HepG2 (cell line): ENCODE measurements around the gene PYGB. TPM values are rescaled to one million over a fixed set of nuclear protein-coding genes. Genes with fewer than 3 reads are reported as not detected.
A peak's percentile ranks its signal among the peaks of the same experiment; 100 is the strongest.

Experiments
- CSRNP2 ChIP-seq: sonication (generic); formaldehyde crosslinking; conservative IDR thresholded peaks from 2 replicates; pipeline ENCODE4 v1.8.0; 2022; ENCODE audit warnings: low read depth, missing genetic modification reagents
- DBP ChIP-seq: sonication (generic); formaldehyde crosslinking; IDR thresholded peaks from 2 replicates; pipeline ENCODE4 v1.4.0; 2020; ENCODE audit warnings: missing genetic modification reagents; ENCODE audit errors: not compliant biosample characterization
- FOXK2 ChIP-seq: fragments of 450-650 bp; IDR thresholded peaks from 2 replicates; pipeline ENCODE4 v1.6.1; 2016
- MYC ChIP-seq: sonication (generic); formaldehyde crosslinking; IDR thresholded peaks from 2 replicates; pipeline ENCODE4 v1.9.0; 2021; ENCODE audit warnings: missing genetic modification reagents, borderline replicate concordance
- NCOA5 ChIP-seq: sonication (generic); formaldehyde crosslinking; IDR thresholded peaks from 2 replicates; pipeline ENCODE4 v1.4.0; 2020; ENCODE audit warnings: missing genetic modification reagents
- NCOR1 ChIP-seq: fragments of 200-600 bp; sonication (generic); IDR thresholded peaks from 2 replicates; pipeline ENCODE4 v1.7.0; 2017; ENCODE audit warnings: antibody characterized with exemption, low read length, borderline replicate concordance
- REL ChIP-seq: sonication (generic); formaldehyde crosslinking; conservative IDR thresholded peaks from 2 replicates; pipeline ENCODE4 v1.8.0; 2022; ENCODE audit warnings: mild to moderate bottlenecking, missing genetic modification reagents, moderate library complexity
- SMAD1 ChIP-seq: sonication (generic); formaldehyde crosslinking; IDR thresholded peaks from 2 replicates; pipeline ENCODE4 v1.4.0; 2020; ENCODE audit warnings: missing genetic modification reagents, low read depth, mild to moderate bottlenecking, borderline replicate concordance
- WIZ ChIP-seq: sonication (generic); formaldehyde crosslinking; IDR thresholded peaks from 2 replicates; pipeline ENCODE4 v1.5.1; 2020; ENCODE audit warnings: mild to moderate bottlenecking, missing genetic modification reagents
- ZBTB14 ChIP-seq: sonication (generic); formaldehyde crosslinking; IDR thresholded peaks from 2 replicates; pipeline ENCODE4 v1.4.0; 2020; ENCODE audit warnings: missing genetic modification reagents
- ZBTB20 ChIP-seq: sonication (generic); formaldehyde crosslinking; IDR thresholded peaks from 2 replicates; pipeline ENCODE4 v1.8.1; 2023; ENCODE audit warnings: missing genetic modification reagents, low read depth, mild to moderate bottlenecking, borderline replicate concordance
- ZHX2 ChIP-seq, 2 experiments: sonication (generic) in 1 of 2; formaldehyde crosslinking in 1 of 2; IDR thresholded peaks; 2 replicates each; pipeline versions ENCODE4 v1.6.1 to v1.9.0; 2014 to 2022; ENCODE audit warnings: antibody characterized with exemption in 1 of 2, borderline replicate concordance in 1 of 2, inconsistent platforms in 1 of 2, low read depth in 1 of 2, missing genetic modification reagents in 1 of 2
- ZNF235 ChIP-seq: sonication (generic); formaldehyde crosslinking; IDR thresholded peaks from 2 replicates; pipeline ENCODE4 v1.8.1; 2023; ENCODE audit warnings: mild to moderate bottlenecking, missing genetic modification reagents, borderline replicate concordance
- ZNF512 ChIP-seq: sonication (generic); formaldehyde crosslinking; IDR thresholded peaks from 2 replicates; pipeline ENCODE4 v1.4.0; 2020; ENCODE audit warnings: mild to moderate bottlenecking, missing genetic modification reagents
- ZNF597 ChIP-seq: sonication (generic); formaldehyde crosslinking; IDR thresholded peaks from 2 replicates; pipeline ENCODE4 v1.5.0; 2020; ENCODE audit warnings: missing genetic modification reagents
- polyA plus RNA-seq, 8 experiments: library from polyadenylated mRNA; depleted of rRNA in 3 of 8; stranded (reverse) in 7 of 8; unstranded in 1 of 8; fragments of >200 nt; fragmentation: Illumina TruSeq in 4 of 8; extraction: Trizol in 4 of 8; gene quantifications; 2 replicates each; pipeline versions ENCODE4 v1.2.1 to v1.2.3, GENCODE V29; 2011 to 2016; ENCODE audit warnings: low read depth in 4 of 8, missing spikeins in 1 of 8, mixed read lengths in 1 of 8; ENCODE audit not compliant: insufficient read depth in 1 of 8
- total RNA-seq, 5 experiments: library from RNA; depleted of rRNA; stranded (reverse); fragments of >200 nt; fragmentation: Illumina TruSeq; extraction: Trizol; gene quantifications; 2 replicates each; pipeline ENCODE4 v1.2.3, GENCODE V29; 2016; ENCODE audit warnings: low read depth in 1 of 5

PYGB gene
- total and polyA plus RNA-seq, 2 of the 13 experiments (the other 11 are each of a cell fraction or from before 2014, with no cell fraction given): 24.2 to 86.3 TPM

- TF ChIP-seq ZHX2 (IDR thresholded peaks at IDR 0.05; ENCODE audit: low read depth): no peak
- TF ChIP-seq ZHX2 (CRISPR knock-in tag; IDR thresholded peaks at IDR 0.05; ENCODE audit: borderline replicate concordance): peak; percentile 19; the same call in 1 of the 2 replicates
- peak; percentile 63 for TF ChIP-seq MYC (CRISPR knock-in tag)
- no peak for TF ChIP-seq REL
- TF ChIP-seq NCOA5 (CRISPR knock-in tag): no peak
- no peak for TF ChIP-seq FOXK2
- TF ChIP-seq CSRNP2 (CRISPR knock-in tag): no peak
- peak; percentile 75; the same call in 1 of the 2 replicates for TF ChIP-seq ZNF512
- no peak for TF ChIP-seq SMAD1
- TF ChIP-seq WIZ: no peak
- no peak for TF ChIP-seq DBP (CRISPR knock-in tag)
- TF ChIP-seq NCOR1: no peak
- TF ChIP-seq ZBTB20 (CRISPR knock-in tag): 0 out of 2 replicates have a peak, but pooled peaks have one; percentile 29
- TF ChIP-seq ZNF235 (CRISPR knock-in tag): no peak; the same call in none of the 2 replicates
- no peak for TF ChIP-seq ZNF597
- no peak; the same call in 1 of the 2 replicates for TF ChIP-seq ZBTB14 (CRISPR knock-in tag)
Measured at GRCh38 chr20:25247000-25247517, 826 bp upstream of the PYGB start (continued).
